Measurements from ENCODE around the gene DPH1.

Gene DPH1

GRCh38 chr17:2060385-2060658 is 30.4 kb downstream of the DPH1 start:
- no peak for DNase-seq

- DNase-seq, result no peak
Measured at GRCh38 chr17:2060681-2061440, 30.9 kb downstream of the DPH1 start.

GRCh38 chr17:2061441-2061958 is 31.5 kb downstream of the DPH1 start:
- no peak for DNase-seq

- DNase-seq, result no peak
Measured at GRCh38 chr17:2062571-2063183, 32.7 kb downstream of the DPH1 start.

- DNase-seq, result no peak
Measured at GRCh38 chr17:2063261-2064146, 33.6 kb downstream of the DPH1 start.

- no peak for DNase-seq
Measured at GRCh38 chr17:2064147-2064489, 34.2 kb downstream of the DPH1 start.

- DNase-seq, result no peak
Measured at GRCh38 chr17:2064520-2064971, 34.6 kb downstream of the DPH1 start.

- DNase-seq, result no peak
Measured at GRCh38 chr17:2064980-2065785, 35.2 kb downstream of the DPH1 start.

GRCh38 chr17:2065949-2066400 is 36.0 kb downstream of the DPH1 start:
- no peak for DNase-seq

GRCh38 chr17:2067048-2067561 is 37.2 kb downstream of the DPH1 start:
- no peak for DNase-seq

- DNase-seq, result no peak
Measured at GRCh38 chr17:2067608-2068024, 37.7 kb downstream of the DPH1 start.

- DNase-seq, result no peak
Measured at GRCh38 chr17:2068031-2068518, 38.1 kb downstream of the DPH1 start.

GRCh38 chr17:2068519-2069051 is 38.6 kb downstream of the DPH1 start:
- no peak for DNase-seq

- no peak for DNase-seq
Measured at GRCh38 chr17:2070241-2071023, 40.5 kb downstream of the DPH1 start.

GRCh38 chr17:2071024-2071385 is 41.1 kb downstream of the DPH1 start:
- DNase-seq, result no peak

GRCh38 chr17:2071455-2072281 is 41.7 kb downstream of the DPH1 start:
- DNase-seq, result no peak

GRCh38 chr17:2074919-2075318 is 45.0 kb downstream of the DPH1 start:
- DNase-seq, result no peak

- no peak for DNase-seq
Measured at GRCh38 chr17:2075336-2076086, 45.6 kb downstream of the DPH1 start.

Measured in nucleus accumbens (tissue), 56 donors.